Fibroblast of lung (primary cell): ENCODE measurements around the gene ACP1.

ENCODE experiments used
- EZH2 ChIP-seq: IDR thresholded peaks from 2 replicates; pipeline ENCODE4 v1.5.1; 2012; ENCODE audit warnings: low read length, control low read depth, mild to moderate bottlenecking; ENCODE audit errors: missing control alignments
- TF ChIP-seq, protein P1 (sequence below), 2 donors: IDR thresholded peaks in 1 of 2; conservative IDR thresholded peaks in 1 of 2; 1 replicate in 1 of 2; 2 replicates in 1 of 2; pipeline ENCODE4 v1.5.1; 2011 to 2012; ENCODE audit warnings: low read length in 2 of 2, control low read depth in 1 of 2, inconsistent platforms in 1 of 2, low read depth in 1 of 2, mild to moderate bottlenecking in 1 of 2

DNA sequence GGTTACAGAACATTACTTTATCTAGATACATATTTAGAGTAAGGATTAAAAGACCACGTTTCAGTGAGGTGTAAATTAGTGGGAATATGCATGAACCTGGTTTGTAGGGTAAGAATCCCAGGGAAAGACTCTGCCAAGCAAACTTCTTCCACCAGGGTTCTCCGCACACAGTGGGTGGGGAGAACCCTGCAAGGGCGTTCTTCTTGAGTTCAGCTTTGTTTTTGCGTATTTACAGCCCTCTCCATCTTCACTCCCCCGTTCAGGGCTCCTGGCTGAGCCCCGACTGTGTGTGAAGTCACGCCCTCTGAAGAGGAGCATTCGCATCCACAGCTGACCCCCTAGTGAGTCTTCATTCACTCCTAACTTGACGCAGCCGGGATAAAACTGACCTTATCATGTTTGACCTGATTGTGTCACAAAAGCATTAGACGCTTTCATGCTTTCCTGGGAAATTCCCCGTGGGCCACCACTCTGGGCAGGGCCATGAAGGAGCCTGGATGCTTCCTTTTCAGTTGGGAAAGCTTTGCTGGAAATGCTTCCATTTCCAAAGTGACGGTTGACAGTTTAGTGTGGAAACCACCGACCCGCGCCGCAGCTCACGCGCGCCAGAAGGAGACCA is 22.1 kb downstream of the ACP1 start:
- TF ChIP-seq EZH2: no peak
- TF ChIP-seq, protein P1, sequence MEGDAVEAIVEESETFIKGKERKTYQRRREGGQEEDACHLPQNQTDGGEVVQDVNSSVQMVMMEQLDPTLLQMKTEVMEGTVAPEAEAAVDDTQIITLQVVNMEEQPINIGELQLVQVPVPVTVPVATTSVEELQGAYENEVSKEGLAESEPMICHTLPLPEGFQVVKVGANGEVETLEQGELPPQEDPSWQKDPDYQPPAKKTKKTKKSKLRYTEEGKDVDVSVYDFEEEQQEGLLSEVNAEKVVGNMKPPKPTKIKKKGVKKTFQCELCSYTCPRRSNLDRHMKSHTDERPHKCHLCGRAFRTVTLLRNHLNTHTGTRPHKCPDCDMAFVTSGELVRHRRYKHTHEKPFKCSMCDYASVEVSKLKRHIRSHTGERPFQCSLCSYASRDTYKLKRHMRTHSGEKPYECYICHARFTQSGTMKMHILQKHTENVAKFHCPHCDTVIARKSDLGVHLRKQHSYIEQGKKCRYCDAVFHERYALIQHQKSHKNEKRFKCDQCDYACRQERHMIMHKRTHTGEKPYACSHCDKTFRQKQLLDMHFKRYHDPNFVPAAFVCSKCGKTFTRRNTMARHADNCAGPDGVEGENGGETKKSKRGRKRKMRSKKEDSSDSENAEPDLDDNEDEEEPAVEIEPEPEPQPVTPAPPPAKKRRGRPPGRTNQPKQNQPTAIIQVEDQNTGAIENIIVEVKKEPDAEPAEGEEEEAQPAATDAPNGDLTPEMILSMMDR (conservative IDR thresholded peaks at IDR 0.05 in 1 of 2, IDR thresholded peaks at IDR 0.05 in 1 of 2; ENCODE audit: low read depth in 1 of 2, low read length in 2 of 2): no peak
